SU-DHL-6 (cell line): Measurements from ENCODE around the gene MINK1.

Experiments
- H2AFZ ChIP-seq: fragments of 200-600 bp; sonication (generic); 2 replicates; pipeline ENCODE4 v1.6.1; 2014; ENCODE audit warnings: low read depth, mild to moderate bottlenecking, moderate library complexity, mixed read lengths, antibody characterized with exemption, low read length; ENCODE audit not compliant: severe bottlenecking
- H3F3A ChIP-seq: fragments of 200-600 bp; shearing (Covaris generic); 2 replicates; pipeline ENCODE4 v1.6.0; 2016; ENCODE audit warnings: antibody characterized with exemption, mild to moderate bottlenecking; ENCODE audit not compliant: insufficient read depth
- H3K27ac ChIP-seq: fragments of 200-600 bp; sonication (generic); 2 replicates; pipeline ENCODE4 v1.5.1; 2016; ENCODE audit warnings: low read depth, mild to moderate bottlenecking, low read length, moderate library complexity, mixed read lengths
- H3K27me3 ChIP-seq: fragments of 200-600 bp; sonication (generic), shearing (Covaris generic); 2 replicates; pipeline ENCODE4 v1.6.0; 2014; ENCODE audit warnings: mild to moderate bottlenecking, low read length
- H3K36me3 ChIP-seq: fragments of 200-600 bp; sonication (generic); 2 replicates; pipeline ENCODE4 v1.6.1; 2014; ENCODE audit warnings: mild to moderate bottlenecking, low read length, mixed read lengths
- H3K4me2 ChIP-seq: fragments of 300-600, 200-600 bp; shearing (Covaris generic), sonication (generic); 2 replicates; pipeline ENCODE4 v1.6.0; 2014; ENCODE audit warnings: low read length, low read depth, mild to moderate bottlenecking; ENCODE audit not compliant: poor library complexity, severe bottlenecking
- H3K4me3 ChIP-seq: fragments of 200-600 bp; sonication (generic); 2 replicates; pipeline ENCODE4 v1.5.1; 2014; ENCODE audit warnings: antibody characterized with exemption, low read length, mild to moderate bottlenecking, mixed read lengths; ENCODE audit not compliant: insufficient read depth, poor library complexity, severe bottlenecking
- H3K79me2 ChIP-seq: fragments of 200-600 bp; sonication (generic); 2 replicates; pipeline ENCODE4 v1.6.1; 2014; ENCODE audit warnings: mild to moderate bottlenecking, low read length, moderate library complexity; ENCODE audit not compliant: insufficient read depth
- H3K9ac ChIP-seq: fragments of 200-600 bp; sonication (generic); 2 replicates; pipeline ENCODE4 v1.7.0; 2014; ENCODE audit warnings: mild to moderate bottlenecking, low read length
- H3K9me2 ChIP-seq: fragments of 200-600 bp; sonication (generic); replicated peaks from 2 replicates; pipeline ENCODE4 v1.6.1; 2014; ENCODE audit warnings: low read length; ENCODE audit not compliant: insufficient read depth
- H3K9me3 ChIP-seq: fragments of 200-600 bp; sonication (generic); 2 replicates; pipeline ENCODE4 v1.6.1; 2014; ENCODE audit warnings: low read length, mixed read lengths; ENCODE audit not compliant: insufficient read depth
- H4K20me1 ChIP-seq: fragments of 200-600 bp; sonication (generic); 2 replicates; pipeline ENCODE4 v1.6.1; 2014; ENCODE audit warnings: low read depth, mild to moderate bottlenecking, antibody characterized with exemption, low read length, moderate library complexity, mixed read lengths
- EZH2phosphoT487 ChIP-seq: fragments of 200-600 bp; sonication (generic), shearing (Covaris generic); conservative IDR thresholded peaks from 2 replicates; pipeline ENCODE4 v1.6.1; 2018; ENCODE audit warnings: mild to moderate bottlenecking, antibody characterized with exemption, low read length, moderate library complexity, mixed read lengths
- TF ChIP-seq, protein P1 (sequence below): fragments of 200-600 bp; sonication (generic); IDR thresholded peaks from one replicate; pipeline ENCODE4 v1.5.1; 2017; ENCODE audit warnings: antibody characterized with exemption, mild to moderate bottlenecking, low read length, moderate library complexity; ENCODE audit not compliant: insufficient read depth, poor library complexity, severe bottlenecking

Gene MINK1

DNA sequence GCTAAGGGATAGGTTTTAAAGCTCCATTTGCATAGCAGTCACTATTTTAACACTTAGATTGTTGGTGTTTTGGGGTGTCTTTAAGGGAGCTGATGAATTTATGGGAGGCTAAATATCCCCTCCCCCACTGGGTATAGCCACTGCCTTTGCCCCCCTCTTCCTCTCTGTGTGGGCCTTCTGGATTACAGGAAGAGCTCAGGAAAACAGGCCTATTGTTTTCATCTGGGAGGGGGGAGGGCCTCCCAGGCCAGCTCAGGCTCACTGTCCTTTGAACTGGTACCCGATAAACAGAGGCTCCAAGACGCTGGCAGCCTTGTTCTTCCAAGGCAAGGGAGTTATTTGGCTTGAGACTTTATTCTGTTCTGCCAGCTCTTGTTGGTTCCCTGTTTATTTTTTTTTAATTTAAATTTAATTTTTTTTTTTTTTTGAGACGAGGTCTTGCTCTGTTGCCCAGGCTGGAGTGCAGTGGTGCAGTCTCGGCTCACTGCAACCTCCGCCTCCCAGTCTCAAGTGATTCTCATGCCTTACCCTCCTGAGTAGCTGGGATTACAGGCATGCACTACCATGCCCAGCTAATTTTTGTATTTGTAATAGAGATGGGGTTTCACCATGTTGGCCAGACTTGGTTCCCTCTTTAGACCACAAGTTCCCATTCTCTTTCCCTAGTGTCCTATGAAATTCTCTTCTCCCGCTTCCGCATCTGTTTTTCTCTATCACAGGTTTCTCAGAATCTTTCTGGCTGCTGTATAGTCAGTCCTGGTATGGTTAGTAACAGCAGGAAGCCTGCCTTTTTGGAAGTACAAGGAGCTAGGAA is 25.1 kb downstream of the MINK1 start:
- no peak overlapping the region for H3K9ac ChIP-seq
- TF ChIP-seq, protein P1, sequence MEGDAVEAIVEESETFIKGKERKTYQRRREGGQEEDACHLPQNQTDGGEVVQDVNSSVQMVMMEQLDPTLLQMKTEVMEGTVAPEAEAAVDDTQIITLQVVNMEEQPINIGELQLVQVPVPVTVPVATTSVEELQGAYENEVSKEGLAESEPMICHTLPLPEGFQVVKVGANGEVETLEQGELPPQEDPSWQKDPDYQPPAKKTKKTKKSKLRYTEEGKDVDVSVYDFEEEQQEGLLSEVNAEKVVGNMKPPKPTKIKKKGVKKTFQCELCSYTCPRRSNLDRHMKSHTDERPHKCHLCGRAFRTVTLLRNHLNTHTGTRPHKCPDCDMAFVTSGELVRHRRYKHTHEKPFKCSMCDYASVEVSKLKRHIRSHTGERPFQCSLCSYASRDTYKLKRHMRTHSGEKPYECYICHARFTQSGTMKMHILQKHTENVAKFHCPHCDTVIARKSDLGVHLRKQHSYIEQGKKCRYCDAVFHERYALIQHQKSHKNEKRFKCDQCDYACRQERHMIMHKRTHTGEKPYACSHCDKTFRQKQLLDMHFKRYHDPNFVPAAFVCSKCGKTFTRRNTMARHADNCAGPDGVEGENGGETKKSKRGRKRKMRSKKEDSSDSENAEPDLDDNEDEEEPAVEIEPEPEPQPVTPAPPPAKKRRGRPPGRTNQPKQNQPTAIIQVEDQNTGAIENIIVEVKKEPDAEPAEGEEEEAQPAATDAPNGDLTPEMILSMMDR, result no peak
- TF ChIP-seq EZH2phosphoT487, result no peak
- H3K79me2 ChIP-seq, result no peaks in the 10 kb centered on the region; the same call in 1 of the 2 replicates
- no peaks in the 10 kb centered on the region for H3K9me2 ChIP-seq
- no peak overlapping the region for H3K4me2 ChIP-seq
- no peak overlapping the region for H3K4me3 ChIP-seq
- H3K27me3 ChIP-seq, result no peaks in the 10 kb centered on the region
- no peaks in the 10 kb centered on the region for H3F3A ChIP-seq
- H3K36me3 ChIP-seq, result no peaks in the 10 kb centered on the region
- no peak overlapping the region for H3K27ac ChIP-seq
- H3K9me3 ChIP-seq, result no peaks in the 10 kb centered on the region
- no peaks in the 10 kb centered on the region for H4K20me1 ChIP-seq
- no peak overlapping the region for H2AFZ ChIP-seq

DNA sequence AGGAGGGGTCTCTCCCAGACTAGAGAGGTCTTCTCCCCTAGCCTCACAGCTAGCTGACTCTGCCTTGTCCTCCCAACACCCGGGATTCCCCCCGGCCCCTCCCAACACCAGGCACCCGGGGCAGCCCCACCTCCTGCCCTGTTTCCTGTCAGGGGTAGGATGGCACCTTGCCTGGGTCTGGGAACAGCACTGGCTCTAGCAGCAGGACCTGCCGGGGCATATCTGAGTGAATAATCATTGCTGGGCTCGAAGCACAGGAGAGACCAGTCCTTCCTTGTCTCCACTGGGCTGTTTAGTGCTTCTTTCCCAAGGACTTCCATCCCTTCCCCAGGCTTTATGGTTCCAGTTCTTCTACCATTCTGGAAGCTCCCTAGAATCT is 25.7 kb downstream of the MINK1 start:
- Histone ChIP-seq H3K27ac (no peak overlapping the region), H3K4me3 (no peak overlapping the region), H3F3A (no peaks in the 10 kb centered on the region), H3K9me2 (no peaks in the 10 kb centered on the region), H2AFZ (no peak overlapping the region), H3K9me3 (no peaks in the 10 kb centered on the region), H4K20me1 (no peaks in the 10 kb centered on the region), H3K4me2 (no peak overlapping the region), H3K27me3 (no peaks in the 10 kb centered on the region), H3K9ac (no peak overlapping the region), H3K79me2 (no peaks in the 10 kb centered on the region; the same call in 1 of the 2 replicates), H3K36me3 (no peaks in the 10 kb centered on the region)
- no peak for TF ChIP-seq EZH2phosphoT487

DNA sequence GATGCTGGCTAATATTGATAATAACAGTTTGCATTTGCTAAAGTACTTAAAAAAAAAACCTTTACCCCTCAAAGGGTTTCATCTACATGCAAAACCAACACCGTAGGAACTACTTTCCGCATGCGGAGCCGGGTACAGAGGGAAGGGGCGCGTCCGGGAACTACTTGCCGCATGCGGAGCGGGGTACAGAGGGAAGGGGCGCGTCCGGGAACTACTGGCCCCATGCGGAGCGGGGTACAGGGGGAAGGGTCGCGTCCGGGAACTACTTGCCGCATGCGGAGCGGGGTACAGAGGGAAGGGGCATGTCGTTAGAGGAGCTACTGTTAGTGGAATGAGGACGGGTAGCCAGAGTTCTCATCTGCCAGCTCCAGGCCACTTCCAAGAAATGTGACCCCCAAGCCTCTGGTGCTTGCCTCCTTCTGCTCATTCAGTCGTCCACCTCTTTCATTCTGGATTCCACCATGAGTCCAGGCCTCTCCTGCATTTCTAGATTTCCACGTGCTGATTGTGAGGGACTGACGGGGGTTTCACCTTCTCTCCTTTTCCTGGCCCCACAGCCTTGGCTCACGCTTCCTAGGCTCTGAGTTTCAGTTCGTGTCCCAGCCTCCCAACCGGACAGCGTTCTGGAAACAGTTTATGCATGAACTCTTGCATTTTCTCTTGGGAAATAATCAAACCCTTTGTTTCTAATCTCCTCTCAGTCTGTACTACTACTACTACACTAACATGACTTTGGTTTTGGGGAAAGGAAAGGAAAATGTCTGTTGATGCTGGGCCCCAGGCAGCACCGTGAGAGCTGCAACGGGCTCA is 26.9 kb downstream of the MINK1 start:
- H3K9ac ChIP-seq, result no peak overlapping the region
- no peak for TF ChIP-seq EZH2phosphoT487
- TF ChIP-seq, protein P1, result no peak
- no peak overlapping the region for H3K27ac ChIP-seq
- H3K9me2 ChIP-seq, result no peaks in the 10 kb centered on the region
- H4K20me1 ChIP-seq, result no peaks in the 10 kb centered on the region
- no peaks in the 10 kb centered on the region for H3K27me3 ChIP-seq
- H3K9me3 ChIP-seq, result no peaks in the 10 kb centered on the region
- no peaks in the 10 kb centered on the region for H3K36me3 ChIP-seq
- no peak overlapping the region for H2AFZ ChIP-seq
- no peaks in the 10 kb centered on the region for H3F3A ChIP-seq
- H3K79me2 ChIP-seq, result no peaks in the 10 kb centered on the region; the same call in 1 of the 2 replicates
- H3K4me2 ChIP-seq, result no peak overlapping the region
- H3K4me3 ChIP-seq, result no peak overlapping the region

DNA sequence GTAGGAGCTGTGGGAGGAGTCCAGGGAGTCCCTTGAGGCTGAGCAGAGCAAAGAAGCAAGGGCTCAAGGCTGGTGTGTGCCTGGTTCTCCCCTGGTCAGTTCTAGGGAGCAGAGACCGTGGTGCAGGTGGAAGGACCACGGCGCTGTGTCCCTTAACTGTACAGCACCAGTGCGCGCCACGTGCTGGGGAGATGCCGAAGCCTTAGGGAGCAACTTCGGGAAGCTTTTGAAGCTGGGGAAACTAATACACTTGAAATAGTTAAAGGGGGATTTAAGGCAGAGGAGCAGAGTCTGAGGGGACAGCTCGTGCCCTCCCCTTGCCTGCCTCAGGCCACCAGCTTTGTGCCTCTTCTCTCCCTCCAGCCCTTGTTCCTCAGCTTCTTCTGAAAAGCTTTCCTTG is 27.5 kb downstream of the MINK1 start:
- Histone ChIP-seq H2AFZ (no peak overlapping the region), H3K79me2 (no peaks in the 10 kb centered on the region; the same call in 1 of the 2 replicates), H3K9me3 (no peaks in the 10 kb centered on the region), H3K27me3 (no peaks in the 10 kb centered on the region), H3K9ac (no peak overlapping the region), H3K27ac (no peak overlapping the region), H3K4me3 (no peak overlapping the region), H3K4me2 (no peak overlapping the region), H3K9me2 (no peaks in the 10 kb centered on the region), H4K20me1 (no peaks in the 10 kb centered on the region), H3K36me3 (no peaks in the 10 kb centered on the region), H3F3A (no peaks in the 10 kb centered on the region)
- TF ChIP-seq, protein P1, result no peak
- TF ChIP-seq EZH2phosphoT487, result no peak
